Stimulated activated CD4-positive, alpha-beta T cell treated with anti-CD3 and anti-CD28 coated beads, Interleukin-1b, Interleukin-23, amount 100 ng/mL, for 1 hour (primary cell): ENCODE data around the gene MUS81.
"Not testable (repeated sequence)": the region's sequence is repeated elsewhere in the genome, so short reads cannot be mapped to it uniquely, and the experiment has no call there.

Source experiments
- DNase-seq, 2 donors: peaks; one replicate each; pipeline ENCODE4 v3.0.0-alpha.2; 2020; ENCODE audit warnings: low read depth in 2 of 2

MUS81 gene

GRCh38 chr11:65860278-65861164, at the start of gene MUS81:
Gene MUS81 (plus strand): TSS chr11:65860433. CDS start chr11:65860754, 321 bp downstream.
- peak; percentile 92 to 96 for DNase-seq

GRCh38 chr11:65811764-65812475, 48.3 kb upstream of the MUS81 start:
- no peak for DNase-seq

- DNase-seq = no peak
Observed at GRCh38 chr11:65814131-65814985, 45.9 kb upstream of the MUS81 start.

- no peak for DNase-seq
Observed at GRCh38 chr11:65814986-65815565, 45.2 kb upstream of the MUS81 start.

GRCh38 chr11:65816696-65817095, 43.5 kb upstream of the MUS81 start:
- DNase-seq = no peak

- no peak for DNase-seq
Observed at GRCh38 chr11:65817312-65817834, 42.9 kb upstream of the MUS81 start.

GRCh38 chr11:65817835-65818680, 42.2 kb upstream of the MUS81 start:
- peak; percentile 87 to 94 for DNase-seq

- DNase-seq = no peak
Observed at GRCh38 chr11:65821107-65821506, 39.1 kb upstream of the MUS81 start.

GRCh38 chr11:65822776-65823528, 37.3 kb upstream of the MUS81 start:
- DNase-seq = no peak

- no peak for DNase-seq
Observed at GRCh38 chr11:65826984-65827735, 33.1 kb upstream of the MUS81 start.

- no peak for DNase-seq
Observed at GRCh38 chr11:65829459-65829858, 30.8 kb upstream of the MUS81 start.

- DNase-seq = not testable (repeated sequence)
Observed at GRCh38 chr11:65832231-65832630, 28.0 kb upstream of the MUS81 start.

- DNase-seq = peak; percentile 83 to 85
Observed at GRCh38 chr11:65833297-65834030, 26.8 kb upstream of the MUS81 start, which contains the start of gene SNX32. Gene SNX32 (plus strand): TSS chr11:65833963. CDS start chr11:65834066, 103 bp downstream.

- DNase-seq = no peak
Observed at GRCh38 chr11:65834202-65834601, 26.0 kb upstream of the MUS81 start.

GRCh38 chr11:65842144-65842543, 18.1 kb upstream of the MUS81 start:
- DNase-seq = no peak

- no peak for DNase-seq
Observed at GRCh38 chr11:65843811-65844210, 16.4 kb upstream of the MUS81 start.

- no peak for DNase-seq
Observed at GRCh38 chr11:65844231-65844872, 15.9 kb upstream of the MUS81 start.

- no peak for DNase-seq
Observed at GRCh38 chr11:65847746-65848145, 12.5 kb upstream of the MUS81 start.
